Immature natural killer cell (primary cell): ENCODE data around the gene TBC1D2B. TPM values are rescaled to one million over a fixed set of nuclear protein-coding genes. Genes with fewer than 3 reads are reported as not detected.

Source experiments
- DNase-seq, 3 donors: peaks; one replicate each; pipeline ENCODE4 v3.0.0; 2022; ENCODE audit warnings: mixed read lengths in 1 of 3
- H3K27ac Mint-ChIP-seq, 6 donors: one replicate each; pipeline ENCODE4 v1.8.0; 2020; ENCODE audit warnings: mixed read lengths in 6 of 6, mild to moderate bottlenecking in 5 of 6, inconsistent platforms in 4 of 6, moderate library complexity in 3 of 6
- H3K27me3 Mint-ChIP-seq, 3 donors: one replicate each; pipeline ENCODE4 v1.8.0; 2020 to 2021; ENCODE audit warnings: low read depth in 3 of 3, mild to moderate bottlenecking in 3 of 3, mixed read lengths in 3 of 3, moderate library complexity in 3 of 3, inconsistent platforms in 1 of 3
- H3K36me3 Mint-ChIP-seq, 3 donors: one replicate each; pipeline ENCODE4 v1.8.0; 2020; ENCODE audit warnings: mixed read lengths in 3 of 3, inconsistent platforms in 2 of 3, mild to moderate bottlenecking in 2 of 3
- H3K4me1 Mint-ChIP-seq, 2 donors: one replicate each; pipeline ENCODE4 v1.8.0; 2020; ENCODE audit warnings: inconsistent platforms in 2 of 2, mild to moderate bottlenecking in 2 of 2, mixed read lengths in 2 of 2, moderate library complexity in 1 of 2
- H3K4me3 Mint-ChIP-seq, 5 donors: one replicate each; pipeline ENCODE4 v1.8.0; 2020; ENCODE audit warnings: mild to moderate bottlenecking in 5 of 5, mixed read lengths in 5 of 5, inconsistent platforms in 3 of 5, moderate library complexity in 3 of 5
- H3K9me3 Mint-ChIP-seq, 6 donors: one replicate each; pipeline ENCODE4 v1.8.0; 2020; ENCODE audit warnings: mild to moderate bottlenecking in 6 of 6, mixed read lengths in 6 of 6, inconsistent platforms in 4 of 6, moderate library complexity in 3 of 6
- polyA plus RNA-seq, 3 donors: library from polyadenylated mRNA; unstranded; fragments of 300-500 nt; fragmentation: Illumina TruSeq; gene quantifications; one replicate each; pipeline ENCODE4 v1.2.3, GENCODE V29; 2021

The TBC1D2B gene
- polyA plus RNA-seq, 3 donors from 2014 or later, result 3.5 to 10.2 (median 7.8) TPM

- no peak for DNase-seq
- H3K4me3 Mint-ChIP-seq, result no peak overlapping the region
- peaks cover 37 to 60% of the 10 kb centered on the region in 2 donors for H3K4me1 Mint-ChIP-seq
- no peaks in the 10 kb centered on the region for H3K9me3 Mint-ChIP-seq
- H3K36me3 Mint-ChIP-seq, result no peaks in the 10 kb centered on the region
- H3K27me3 Mint-ChIP-seq, result peaks cover 2 to 9% (median 2%) of the 10 kb centered on the region in 3 donors
- H3K27ac Mint-ChIP-seq, result peak overlapping the region; percentile 1 to 84 (median 22)
Observed at GRCh38 chr15:78073046-78073787, 4.3 kb downstream of the TBC1D2B start.

- Mint-ChIP-seq H3K4me1 (peaks cover 32 to 54% of the 10 kb centered on the region in 2 donors), H3K27ac (peak overlapping the region; percentile 1 to 84 (median 30)), H3K27me3 (peaks cover 0 to 9% (median 2%) of the 10 kb centered on the region in 3 donors), H3K36me3 (no peaks in the 10 kb centered on the region), H3K4me3 (no peak overlapping the region), H3K9me3 (no peaks in the 10 kb centered on the region)
- DNase-seq, result no peak
Observed at GRCh38 chr15:78072080-78072892, 5.2 kb downstream of the TBC1D2B start.

- Mint-ChIP-seq H3K4me1 (peaks cover 27 to 48% of the 10 kb centered on the region in 2 donors), H3K9me3 (no peaks in the 10 kb centered on the region), H3K36me3 (no peaks in the 10 kb centered on the region), H3K4me3 (no peak overlapping the region), H3K27me3 (peaks cover 0 to 5% (median 2%) of the 10 kb centered on the region in 3 donors), H3K27ac (peak overlapping the region in 4 of 6 donors; percentile 11 to 49 (median 34))
- no peak for DNase-seq
Observed at GRCh38 chr15:78071383-78071782, 6.1 kb downstream of the TBC1D2B start.

- Mint-ChIP-seq H3K4me1 (peaks cover 16 to 36% of the 10 kb centered on the region in 2 donors), H3K27ac (peak overlapping the region in 1 of 6 donors; percentile 92), H3K9me3 (no peaks in the 10 kb centered on the region), H3K4me3 (peak overlapping the region; percentile 77 to 82 (median 81)), H3K27me3 (peaks cover 0 to 5% (median 2%) of the 10 kb centered on the region in 3 donors), H3K36me3 (no peaks in the 10 kb centered on the region)
- DNase-seq, result no peak
Observed at GRCh38 chr15:78070049-78070700, 7.3 kb downstream of the TBC1D2B start.

- no peak for DNase-seq
- peaks cover 13 to 31% of the 10 kb centered on the region in 2 donors for H3K4me1 Mint-ChIP-seq
- no peaks in the 10 kb centered on the region for H3K36me3 Mint-ChIP-seq
- H3K4me3 Mint-ChIP-seq, result peak overlapping the region; percentile 77 to 82 (median 81)
- H3K27ac Mint-ChIP-seq, result peak overlapping the region in 1 of 6 donors; percentile 92
- H3K9me3 Mint-ChIP-seq, result no peaks in the 10 kb centered on the region
- peaks cover 0 to 5% (median 2%) of the 10 kb centered on the region in 3 donors for H3K27me3 Mint-ChIP-seq
Observed at GRCh38 chr15:78069462-78070029, 8.0 kb downstream of the TBC1D2B start.

GRCh38 chr15:78069052-78069414, 8.5 kb downstream of the TBC1D2B start:
- Mint-ChIP-seq H3K4me3 (peak overlapping the region; percentile 77 to 82 (median 81)), H3K9me3 (no peaks in the 10 kb centered on the region), H3K36me3 (no peaks in the 10 kb centered on the region), H3K4me1 (peaks cover 10 to 25% of the 10 kb centered on the region in 2 donors), H3K27me3 (peaks cover 0 to 5% (median 2%) of the 10 kb centered on the region in 3 donors), H3K27ac (peak overlapping the region in 1 of 6 donors; percentile 92)
- no peak for DNase-seq

- no peaks in the 10 kb centered on the region for H3K9me3 Mint-ChIP-seq
- no peak for DNase-seq
- H3K27ac Mint-ChIP-seq, result peak overlapping the region in 1 of 6 donors; percentile 92
- H3K4me1 Mint-ChIP-seq, result peaks cover 15 to 24% of the 10 kb centered on the region in 2 donors
- H3K36me3 Mint-ChIP-seq, result no peaks in the 10 kb centered on the region
- H3K4me3 Mint-ChIP-seq, result peak overlapping the region in 4 of 5 donors; percentile 77 to 82 (median 79)
- H3K27me3 Mint-ChIP-seq, result peaks cover 0 to 5% (median 2%) of the 10 kb centered on the region in 3 donors
Observed at GRCh38 chr15:78067328-78068228, 9.9 kb downstream of the TBC1D2B start.

GRCh38 chr15:78065973-78066946, 11.3 kb downstream of the TBC1D2B start:
- H3K36me3 Mint-ChIP-seq, result no peaks in the 10 kb centered on the region
- H3K4me1 Mint-ChIP-seq, result peaks cover 18 to 23% of the 10 kb centered on the region in 2 donors
- no peak overlapping the region for H3K4me3 Mint-ChIP-seq
- H3K27ac Mint-ChIP-seq, result peak overlapping the region in 1 of 6 donors; percentile 37
- H3K9me3 Mint-ChIP-seq, result no peaks in the 10 kb centered on the region
- DNase-seq, result no peak
- peaks cover 0 to 5% (median 2%) of the 10 kb centered on the region in 3 donors for H3K27me3 Mint-ChIP-seq

GRCh38 chr15:78065284-78065872, 12.1 kb downstream of the TBC1D2B start:
- DNase-seq, result peak in 2 of 3 donors; percentile 30 to 37
- H3K36me3 Mint-ChIP-seq, result no peaks in the 10 kb centered on the region
- H3K27ac Mint-ChIP-seq, result no peak overlapping the region
- no peak overlapping the region for H3K4me3 Mint-ChIP-seq
- H3K27me3 Mint-ChIP-seq, result peaks cover 0 to 5% (median 2%) of the 10 kb centered on the region in 3 donors
- H3K4me1 Mint-ChIP-seq, result peaks cover 18 to 22% of the 10 kb centered on the region in 2 donors
- H3K9me3 Mint-ChIP-seq, result no peaks in the 10 kb centered on the region

GRCh38 chr15:78064544-78064943, 13.0 kb downstream of the TBC1D2B start:
- H3K4me3 Mint-ChIP-seq, result no peak overlapping the region
- H3K27ac Mint-ChIP-seq, result no peak overlapping the region
- peaks cover 0 to 4% (median 0%) of the 10 kb centered on the region in 3 donors for H3K27me3 Mint-ChIP-seq
- DNase-seq, result no peak
- H3K4me1 Mint-ChIP-seq, result peaks cover 18 to 22% of the 10 kb centered on the region in 2 donors
- H3K36me3 Mint-ChIP-seq, result no peaks in the 10 kb centered on the region
- no peaks in the 10 kb centered on the region for H3K9me3 Mint-ChIP-seq

GRCh38 chr15:78063970-78064385, 13.5 kb downstream of the TBC1D2B start:
- no peak overlapping the region for H3K4me3 Mint-ChIP-seq
- no peaks in the 10 kb centered on the region for H3K36me3 Mint-ChIP-seq
- H3K27me3 Mint-ChIP-seq, result peaks cover 0 to 2% (median 0%) of the 10 kb centered on the region in 3 donors
- no peaks in the 10 kb centered on the region for H3K9me3 Mint-ChIP-seq
- no peak overlapping the region for H3K27ac Mint-ChIP-seq
- DNase-seq, result no peak
- H3K4me1 Mint-ChIP-seq, result peaks cover 21 to 26% of the 10 kb centered on the region in 2 donors
